ENCODE measurements around the gene CC2D2B.

- no peak for TF ChIP-seq CTCF (IDR thresholded peaks at IDR 0.05)
- no peak for TF ChIP-seq POLR2A (IDR thresholded peaks at IDR 0.05)
These were observed 17.3 kb downstream of the CC2D2B start for GRCh38 chr10:95925033-95925432.

All from breast epithelium (tissue), 3 donors.